SK-N-SH treated with all-trans-retinoic acid at 6 μM for 48 hours (cell line): ENCODE data around the gene SCAF4.
"Not testable (repeated sequence)": the region's sequence is repeated elsewhere in the genome, so short reads cannot be mapped to it uniquely, and the experiment has no call there.

ENCODE experiments used
- ATAC-seq: fragments of 200-7000 bp; cut with Tn5 transposase; 3 replicates; pipeline ENCODE4 v1.9.1; 2020; ENCODE audit warnings: mild to moderate bottlenecking, moderate library complexity
- BACH2 ChIP-seq: fragments of 250-450 bp; sonication (Bioruptor Pico); IDR thresholded peaks from 2 replicates; pipeline ENCODE4 v1.9.0; 2021; ENCODE audit warnings: mild to moderate bottlenecking, borderline replicate concordance
- CSDC2 ChIP-seq: fragments of 250-450 bp; sonication (Bioruptor Pico); IDR thresholded peaks from 2 replicates; pipeline ENCODE4 v1.5.0; 2020; ENCODE audit warnings: mild to moderate bottlenecking, moderate library complexity
- ESRRG ChIP-seq: fragments of 250-450 bp; sonication (Bioruptor Pico); IDR thresholded peaks from 2 replicates; pipeline ENCODE4 v1.6.1; 2021; ENCODE audit warnings: mild to moderate bottlenecking
- GLIS3 ChIP-seq: fragments of 250-450 bp; sonication (Bioruptor Pico); IDR thresholded peaks from 2 replicates; pipeline ENCODE4 v1.5.0; 2020; ENCODE audit warnings: mild to moderate bottlenecking, moderate library complexity
- OSR1 ChIP-seq: fragments of 250-450 bp; sonication (Bioruptor Pico); IDR thresholded peaks from 2 replicates; pipeline ENCODE4 v1.8.0; 2022; ENCODE audit warnings: moderate library complexity, mild to moderate bottlenecking, inconsistent platforms
- PPARA ChIP-seq: fragments of 250-450 bp; sonication (Bioruptor Pico); IDR thresholded peaks from 2 replicates; pipeline ENCODE4 v1.5.0; 2020; ENCODE audit warnings: mild to moderate bottlenecking, borderline replicate concordance
- RARB ChIP-seq: fragments of 250-450 bp; sonication (Bioruptor Pico); IDR thresholded peaks from 2 replicates; pipeline ENCODE4 v1.8.0; 2021; ENCODE audit warnings: mild to moderate bottlenecking, moderate library complexity
- SNAI2 ChIP-seq: fragments of 250-450 bp; sonication (Bioruptor Pico); IDR thresholded peaks from 2 replicates; pipeline ENCODE4 v1.5.0; 2020; ENCODE audit warnings: mild to moderate bottlenecking, moderate library complexity
- ZC3H10 ChIP-seq: fragments of 250-450 bp; sonication (Bioruptor Pico); IDR thresholded peaks from 2 replicates; pipeline ENCODE4 v1.5.1; 2021; ENCODE audit warnings: mild to moderate bottlenecking, moderate library complexity
- ZFP3 ChIP-seq: fragments of 250-450 bp; sonication (Bioruptor Pico); IDR thresholded peaks from 2 replicates; pipeline ENCODE4 v1.5.0; 2020; ENCODE audit warnings: mild to moderate bottlenecking, moderate library complexity
- ZFP30 ChIP-seq: fragments of 450-650 bp; formaldehyde crosslinking; IDR thresholded peaks from 2 replicates; pipeline ENCODE4 v1.5.0; 2022; ENCODE audit warnings: mild to moderate bottlenecking, moderate library complexity
- ZNF70 ChIP-seq: fragments of 450-650 bp; formaldehyde crosslinking; IDR thresholded peaks from 2 replicates; pipeline ENCODE4 v1.5.0; 2020; ENCODE audit warnings: mild to moderate bottlenecking, moderate library complexity
- ZNF8 ChIP-seq: fragments of 450-650 bp; formaldehyde crosslinking; IDR thresholded peaks from 2 replicates; pipeline ENCODE4 v1.5.0; 2020; ENCODE audit warnings: mild to moderate bottlenecking, moderate library complexity
- TF ChIP-seq, protein P1 (sequence below): fragments of 250-450 bp; sonication (Bioruptor Pico); IDR thresholded peaks from 2 replicates; pipeline ENCODE4 v1.5.1; 2020; ENCODE audit warnings: low read depth, mild to moderate bottlenecking, moderate library complexity
- TF ChIP-seq, protein P2 (sequence below): fragments of 250-450 bp; sonication (Bioruptor Pico); IDR thresholded peaks from 2 replicates; pipeline ENCODE4 v1.5.1; 2021; ENCODE audit warnings: mild to moderate bottlenecking, moderate library complexity
- TF ChIP-seq, protein P3 (sequence below): fragments of 250-450 bp; sonication (Bioruptor Pico); IDR thresholded peaks from 2 replicates; pipeline ENCODE4 v1.5.0; 2020; ENCODE audit warnings: mild to moderate bottlenecking, moderate library complexity
- TF ChIP-seq, protein P4 (sequence below): fragments of 250-450 bp; sonication (Bioruptor Pico); IDR thresholded peaks from 2 replicates; pipeline ENCODE4 v1.8.0; 2020; ENCODE audit warnings: mild to moderate bottlenecking, moderate library complexity, borderline replicate concordance

The SCAF4 gene

DNA sequence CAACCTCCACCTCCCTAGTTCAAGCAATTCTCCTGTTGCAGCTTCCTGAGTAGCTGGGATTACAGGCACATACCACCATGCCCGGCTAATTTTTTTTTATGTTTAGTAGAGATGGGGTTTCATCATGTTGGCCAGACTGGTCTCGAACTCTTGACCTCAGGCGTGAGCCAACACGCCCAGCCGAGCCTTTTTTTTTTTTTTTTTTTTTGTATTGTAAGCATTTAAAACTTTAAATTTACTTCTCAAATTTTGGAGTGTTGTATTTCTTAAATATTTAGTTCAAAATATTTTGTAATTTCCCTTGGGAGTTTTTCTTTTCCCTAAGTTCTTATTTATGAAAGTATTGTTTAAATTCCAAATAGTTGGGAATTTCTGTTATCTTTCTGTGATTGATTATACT lies 9.2 kb upstream of the SCAF4 start:
- TF ChIP-seq, protein P1, sequence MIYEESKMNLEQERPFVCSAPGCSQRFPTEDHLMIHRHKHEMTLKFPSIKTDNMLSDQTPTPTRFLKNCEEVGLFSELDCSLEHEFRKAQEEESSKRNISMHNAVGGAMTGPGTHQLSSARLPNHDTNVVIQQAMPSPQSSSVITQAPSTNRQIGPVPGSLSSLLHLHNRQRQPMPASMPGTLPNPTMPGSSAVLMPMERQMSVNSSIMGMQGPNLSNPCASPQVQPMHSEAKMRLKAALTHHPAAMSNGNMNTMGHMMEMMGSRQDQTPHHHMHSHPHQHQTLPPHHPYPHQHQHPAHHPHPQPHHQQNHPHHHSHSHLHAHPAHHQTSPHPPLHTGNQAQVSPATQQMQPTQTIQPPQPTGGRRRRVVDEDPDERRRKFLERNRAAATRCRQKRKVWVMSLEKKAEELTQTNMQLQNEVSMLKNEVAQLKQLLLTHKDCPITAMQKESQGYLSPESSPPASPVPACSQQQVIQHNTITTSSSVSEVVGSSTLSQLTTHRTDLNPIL = no peak
- TF ChIP-seq PPARA (CRISPR knock-in tag) = no peak
- TF ChIP-seq SNAI2 (CRISPR knock-in tag) = no peak
- TF ChIP-seq ZFP3 (CRISPR knock-in tag) = no peak
- TF ChIP-seq, protein P2, sequence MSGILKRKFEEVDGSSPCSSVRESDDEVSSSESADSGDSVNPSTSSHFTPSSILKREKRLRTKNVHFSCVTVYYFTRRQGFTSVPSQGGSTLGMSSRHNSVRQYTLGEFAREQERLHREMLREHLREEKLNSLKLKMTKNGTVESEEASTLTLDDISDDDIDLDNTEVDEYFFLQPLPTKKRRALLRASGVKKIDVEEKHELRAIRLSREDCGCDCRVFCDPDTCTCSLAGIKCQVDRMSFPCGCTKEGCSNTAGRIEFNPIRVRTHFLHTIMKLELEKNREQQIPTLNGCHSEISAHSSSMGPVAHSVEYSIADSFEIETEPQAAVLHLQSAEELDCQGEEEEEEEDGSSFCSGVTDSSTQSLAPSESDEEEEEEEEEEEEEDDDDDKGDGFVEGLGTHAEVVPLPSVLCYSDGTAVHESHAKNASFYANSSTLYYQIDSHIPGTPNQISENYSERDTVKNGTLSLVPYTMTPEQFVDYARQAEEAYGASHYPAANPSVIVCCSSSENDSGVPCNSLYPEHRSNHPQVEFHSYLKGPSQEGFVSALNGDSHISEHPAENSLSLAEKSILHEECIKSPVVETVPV (CRISPR knock-in tag) = no peak
- TF ChIP-seq RARB = no peak
- TF ChIP-seq, protein P3, sequence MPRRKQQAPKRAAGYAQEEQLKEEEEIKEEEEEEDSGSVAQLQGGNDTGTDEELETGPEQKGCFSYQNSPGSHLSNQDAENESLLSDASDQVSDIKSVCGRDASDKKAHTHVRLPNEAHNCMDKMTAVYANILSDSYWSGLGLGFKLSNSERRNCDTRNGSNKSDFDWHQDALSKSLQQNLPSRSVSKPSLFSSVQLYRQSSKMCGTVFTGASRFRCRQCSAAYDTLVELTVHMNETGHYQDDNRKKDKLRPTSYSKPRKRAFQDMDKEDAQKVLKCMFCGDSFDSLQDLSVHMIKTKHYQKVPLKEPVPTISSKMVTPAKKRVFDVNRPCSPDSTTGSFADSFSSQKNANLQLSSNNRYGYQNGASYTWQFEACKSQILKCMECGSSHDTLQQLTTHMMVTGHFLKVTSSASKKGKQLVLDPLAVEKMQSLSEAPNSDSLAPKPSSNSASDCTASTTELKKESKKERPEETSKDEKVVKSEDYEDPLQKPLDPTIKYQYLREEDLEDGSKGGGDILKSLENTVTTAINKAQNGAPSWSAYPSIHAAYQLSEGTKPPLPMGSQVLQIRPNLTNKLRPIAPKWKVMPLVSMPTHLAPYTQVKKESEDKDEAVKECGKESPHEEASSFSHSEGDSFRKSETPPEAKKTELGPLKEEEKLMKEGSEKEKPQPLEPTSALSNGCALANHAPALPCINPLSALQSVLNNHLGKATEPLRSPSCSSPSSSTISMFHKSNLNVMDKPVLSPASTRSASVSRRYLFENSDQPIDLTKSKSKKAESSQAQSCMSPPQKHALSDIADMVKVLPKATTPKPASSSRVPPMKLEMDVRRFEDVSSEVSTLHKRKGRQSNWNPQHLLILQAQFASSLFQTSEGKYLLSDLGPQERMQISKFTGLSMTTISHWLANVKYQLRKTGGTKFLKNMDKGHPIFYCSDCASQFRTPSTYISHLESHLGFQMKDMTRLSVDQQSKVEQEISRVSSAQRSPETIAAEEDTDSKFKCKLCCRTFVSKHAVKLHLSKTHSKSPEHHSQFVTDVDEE (CRISPR knock-in tag) = no peak
- no peak for TF ChIP-seq ZC3H10 (CRISPR knock-in tag)
- no peak for TF ChIP-seq OSR1
- no peak for TF ChIP-seq CSDC2 (CRISPR knock-in tag)
- no peak for TF ChIP-seq ESRRG
- TF ChIP-seq, protein P4, sequence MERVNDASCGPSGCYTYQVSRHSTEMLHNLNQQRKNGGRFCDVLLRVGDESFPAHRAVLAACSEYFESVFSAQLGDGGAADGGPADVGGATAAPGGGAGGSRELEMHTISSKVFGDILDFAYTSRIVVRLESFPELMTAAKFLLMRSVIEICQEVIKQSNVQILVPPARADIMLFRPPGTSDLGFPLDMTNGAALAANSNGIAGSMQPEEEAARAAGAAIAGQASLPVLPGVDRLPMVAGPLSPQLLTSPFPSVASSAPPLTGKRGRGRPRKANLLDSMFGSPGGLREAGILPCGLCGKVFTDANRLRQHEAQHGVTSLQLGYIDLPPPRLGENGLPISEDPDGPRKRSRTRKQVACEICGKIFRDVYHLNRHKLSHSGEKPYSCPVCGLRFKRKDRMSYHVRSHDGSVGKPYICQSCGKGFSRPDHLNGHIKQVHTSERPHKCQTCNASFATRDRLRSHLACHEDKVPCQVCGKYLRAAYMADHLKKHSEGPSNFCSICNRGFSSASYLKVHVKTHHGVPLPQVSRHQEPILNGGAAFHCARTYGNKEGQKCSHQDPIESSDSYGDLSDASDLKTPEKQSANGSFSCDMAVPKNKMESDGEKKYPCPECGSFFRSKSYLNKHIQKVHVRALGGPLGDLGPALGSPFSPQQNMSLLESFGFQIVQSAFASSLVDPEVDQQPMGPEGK = no peak
- TF ChIP-seq ZNF70 (CRISPR knock-in tag) = no peak
- TF ChIP-seq BACH2 (CRISPR knock-in tag) = no peak
- TF ChIP-seq GLIS3 (CRISPR knock-in tag) = no peak
- no peak for TF ChIP-seq ZFP30
- TF ChIP-seq, all 23 proteins: peak for 0
- no peak for ATAC-seq

DNA sequence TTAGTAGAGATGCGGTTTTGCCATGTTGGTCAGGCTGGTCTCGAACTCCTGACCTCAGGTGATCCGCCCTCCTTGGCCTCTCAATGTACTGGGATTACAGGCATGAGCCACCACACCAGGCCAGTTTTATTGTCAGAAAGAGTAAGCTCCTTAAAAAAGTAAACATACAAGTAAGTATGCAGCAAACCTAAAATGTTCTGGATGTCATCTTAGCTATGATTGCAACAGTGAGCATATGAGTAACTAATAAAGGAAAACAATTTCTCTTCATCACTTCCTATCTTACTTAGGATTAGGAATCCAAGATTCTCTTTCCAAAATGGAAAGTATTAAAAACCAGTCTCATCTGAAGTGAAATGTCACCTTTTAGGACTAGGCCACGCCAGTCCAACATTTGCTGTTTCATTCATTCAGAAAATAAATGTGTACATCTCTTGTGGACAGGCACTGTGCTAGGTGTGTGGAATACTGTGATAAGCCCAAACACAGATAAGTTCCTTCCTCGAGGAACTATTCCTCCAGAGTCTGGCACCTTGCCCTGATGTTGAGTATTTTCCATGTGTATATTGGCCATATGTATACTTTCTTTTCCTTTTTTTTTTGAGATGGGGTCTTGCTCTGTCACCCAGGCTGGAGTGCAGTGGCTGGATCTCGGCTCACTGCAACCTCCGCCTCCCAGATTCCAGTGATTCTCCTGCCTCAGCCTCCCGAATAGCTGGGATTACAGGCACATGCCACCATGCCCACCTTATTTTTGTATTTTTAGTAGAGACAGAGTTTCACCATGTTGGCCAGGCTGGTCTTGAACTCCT lies 5.9 kb upstream of the SCAF4 start:
- ATAC-seq = not testable (repeated sequence)

DNA sequence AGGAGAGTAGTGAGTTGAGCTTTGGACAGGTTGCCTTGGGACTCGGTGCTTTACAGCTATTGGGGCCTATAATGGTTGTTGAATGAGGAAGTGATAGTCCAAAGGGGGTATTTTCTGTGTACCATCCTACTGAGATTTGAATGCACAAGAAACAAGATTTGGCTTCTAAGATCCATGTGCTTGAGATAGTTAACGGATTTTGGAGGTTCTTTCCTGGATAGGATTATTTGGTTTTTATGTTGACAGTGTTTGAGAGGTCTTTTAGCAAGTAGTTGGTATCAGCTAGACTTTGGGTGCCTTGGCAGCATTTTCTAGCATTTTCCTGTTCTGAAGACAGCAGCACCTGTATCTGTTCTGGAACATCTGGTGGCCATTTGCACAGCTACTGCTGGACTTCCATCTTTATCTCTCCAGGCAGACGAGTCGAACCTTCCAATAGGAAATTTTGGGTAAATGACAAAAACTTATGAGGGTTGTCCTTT lies 3.6 kb upstream of the SCAF4 start:
- no peak for ATAC-seq
- TF ChIP-seq ZFP30 = no peak
- no peak for TF ChIP-seq OSR1
- TF ChIP-seq, protein P3 (CRISPR knock-in tag) = no peak

DNA sequence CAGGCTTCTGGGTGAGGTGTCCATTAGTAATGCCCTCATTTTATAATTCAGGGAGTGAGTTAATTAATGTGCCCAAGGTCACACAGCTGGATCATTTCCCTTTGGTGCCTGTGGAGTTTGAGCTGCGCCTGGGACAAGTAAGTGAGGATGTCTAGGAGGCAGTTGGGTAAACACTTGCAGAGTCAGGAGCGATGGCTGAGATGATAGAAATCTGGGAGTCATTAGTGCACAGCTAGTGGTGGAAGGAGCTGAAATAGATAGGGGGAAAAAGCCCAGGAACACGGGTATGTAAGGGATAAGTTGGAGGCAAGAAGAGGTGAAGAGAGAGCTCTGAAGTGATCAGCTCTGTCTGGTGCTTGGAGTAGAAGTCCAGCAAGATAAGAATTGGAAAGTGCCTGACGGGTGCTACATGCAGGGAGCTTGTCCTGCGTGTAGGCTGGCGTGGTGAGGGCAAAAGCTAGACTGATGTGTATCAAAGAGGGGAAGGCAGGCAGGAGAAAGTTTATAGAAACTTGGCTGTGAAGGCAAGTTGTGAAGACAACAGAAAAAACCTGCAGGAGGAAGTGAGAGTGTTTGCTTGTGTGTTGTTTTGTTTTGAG lies 1.7 kb upstream of the SCAF4 start:
- no peak for ATAC-seq
- TF ChIP-seq, protein P4 = no peak
- TF ChIP-seq, protein P1 = no peak
- TF ChIP-seq ZNF70 (CRISPR knock-in tag) = no peak
- no peak for TF ChIP-seq OSR1
- TF ChIP-seq ZFP3 (CRISPR knock-in tag) = no peak
- no peak for TF ChIP-seq ZNF8 (CRISPR knock-in tag)
- no peak for TF ChIP-seq CSDC2 (CRISPR knock-in tag)
- no peak for TF ChIP-seq RARB
- no peak for TF ChIP-seq BACH2 (CRISPR knock-in tag)
- no peak for TF ChIP-seq GLIS3 (CRISPR knock-in tag)
- TF ChIP-seq, all 23 proteins: peak for 0
